Activated naive CD4-positive, alpha-beta T cell treated with anti-CD3 and anti-CD28 coated beads, Interleukin-2, amount 10 ng/mL, durations not matched to agents 7 days and 5 days (primary cell): ENCODE data around the gene AHRR.
"Not testable (repeated sequence)": the region's sequence is repeated elsewhere in the genome, so short reads cannot be mapped to it uniquely, and the experiment has no call there.

Experiments
- CTCF ChIA-PET: fragments of 350-600 bp; sonication (Branson Sonifier 250); formaldehyde crosslinking; loops from one replicate; lab custom pipeline; 2021; ENCODE audit warnings: antibody characterized with exemption; lab: Charles Lee
- DNase-seq: peaks from one replicate; pipeline ENCODE4 v3.0.0-alpha.2; 2020
- H3K27ac Mint-ChIP-seq: one replicate; pipeline ENCODE4 v1.8.0; 2021; ENCODE audit warnings: mild to moderate bottlenecking, moderate library complexity, mixed read lengths
- H3K27me3 Mint-ChIP-seq: one replicate; pipeline ENCODE4 v1.8.0; 2021; ENCODE audit warnings: mild to moderate bottlenecking, mixed read lengths
- H3K36me3 Mint-ChIP-seq: one replicate; pipeline ENCODE4 v1.8.0; 2021; ENCODE audit warnings: mixed read lengths
- H3K4me1 Mint-ChIP-seq: one replicate; pipeline ENCODE4 v1.8.0; 2021; ENCODE audit warnings: mixed read lengths
- H3K4me3 Mint-ChIP-seq: one replicate; pipeline ENCODE4 v1.8.0; 2021; ENCODE audit warnings: mild to moderate bottlenecking, moderate library complexity, mixed read lengths
- H3K9me3 Mint-ChIP-seq: one replicate; pipeline ENCODE4 v1.8.0; 2021; ENCODE audit warnings: mixed read lengths

The AHRR gene

GRCh38 chr5:395921-396530, 74.5 kb downstream of the AHRR start:
- H3K9me3 Mint-ChIP-seq, result no peaks in the 10 kb centered on the region
- H3K27ac Mint-ChIP-seq, result no peak overlapping the region

GRCh38 chr5:396531-396961, 75.0 kb downstream of the AHRR start:
- H3K9me3 Mint-ChIP-seq, result no peaks in the 10 kb centered on the region
- DNase-seq, result no peak
- H3K27ac Mint-ChIP-seq, result no peak overlapping the region
- H3K27me3 Mint-ChIP-seq, result peaks cover 20% of the 10 kb centered on the region
- peaks cover 57% of the 10 kb centered on the region for H3K4me1 Mint-ChIP-seq
- CTCF ChIA-PET, result no interaction called here
- peaks cover 10% of the 10 kb centered on the region for H3K36me3 Mint-ChIP-seq
- no peak overlapping the region for H3K4me3 Mint-ChIP-seq

More at GRCh38 chr5:395921-396530, 74.5 kb downstream of the AHRR start:
- Mint-ChIP-seq H3K36me3 (peaks cover 10% of the 10 kb centered on the region), H3K4me1 (peaks cover 57% of the 10 kb centered on the region), H3K4me3 (no peak overlapping the region), H3K27me3 (peaks cover 15% of the 10 kb centered on the region)
- CTCF ChIA-PET, result no interaction called here
- DNase-seq, result no peak

- Mint-ChIP-seq H3K36me3 (peaks cover 15% of the 10 kb centered on the region), H3K4me1 (peaks cover 60% of the 10 kb centered on the region), H3K27me3 (peaks cover 31% of the 10 kb centered on the region), H3K27ac (peak overlapping the region; percentile 79)
- DNase-seq, H3K9me3 Mint-ChIP-seq, H3K4me3 Mint-ChIP-seq, CTCF ChIA-PET: not testable (repeated sequence)
Measured at GRCh38 chr5:398141-398474, 76.6 kb downstream of the AHRR start.

- Mint-ChIP-seq H3K4me3 (no peak overlapping the region), H3K27me3 (peaks cover 31% of the 10 kb centered on the region), H3K9me3 (no peaks in the 10 kb centered on the region), H3K4me1 (peaks cover 56% of the 10 kb centered on the region), H3K36me3 (peaks cover 15% of the 10 kb centered on the region), H3K27ac (peak overlapping the region; percentile 79)
- DNase-seq, result peak; percentile 52
- CTCF ChIA-PET, result interaction anchor here (1.4 to 1.5 kb wide), 2 partner anchors 30 to 47 kb away, joined by 3 read pairs; no protein-coding TSS in a partner anchor
Measured at GRCh38 chr5:398475-399295, 77.2 kb downstream of the AHRR start.

- peak overlapping the region; percentile 69 for H3K27ac Mint-ChIP-seq
- H3K9me3 Mint-ChIP-seq, result no peaks in the 10 kb centered on the region
- H3K4me1 Mint-ChIP-seq, result peaks cover 56% of the 10 kb centered on the region
- peak overlapping the region; percentile 15 for H3K4me3 Mint-ChIP-seq
- CTCF ChIA-PET, result interaction anchor here (1.0 to 1.5 kb wide), 3 partner anchors 19 to 46 kb away, joined by 3 read pairs; no protein-coding TSS in a partner anchor
- H3K36me3 Mint-ChIP-seq, result peaks cover 14% of the 10 kb centered on the region
- peak; percentile 83 for DNase-seq
- peaks cover 31% of the 10 kb centered on the region for H3K27me3 Mint-ChIP-seq
Measured at GRCh38 chr5:399296-400281, 78.1 kb downstream of the AHRR start.

GRCh38 chr5:400282-401145, 79.0 kb downstream of the AHRR start:
- H3K4me3 Mint-ChIP-seq, result peak overlapping the region; percentile 15

GRCh38 chr5:401146-402034, 79.9 kb downstream of the AHRR start:
- no peak for DNase-seq
- Mint-ChIP-seq H3K36me3 (peaks cover 14% of the 10 kb centered on the region), H3K27ac (no peak overlapping the region), H3K4me3 (no peak overlapping the region), H3K4me1 (peaks cover 48% of the 10 kb centered on the region), H3K27me3 (peaks cover 35% of the 10 kb centered on the region), H3K9me3 (no peaks in the 10 kb centered on the region)
- CTCF ChIA-PET, result no interaction called here

More at GRCh38 chr5:400282-401145, 79.0 kb downstream of the AHRR start:
- CTCF ChIA-PET, result interaction anchor here (1.0 to 1.5 kb wide), 2 partner anchors 20 to 28 kb away, joined by 3 read pairs; no protein-coding TSS in a partner anchor
- Mint-ChIP-seq H3K4me1 (peaks cover 51% of the 10 kb centered on the region), H3K27me3 (peaks cover 35% of the 10 kb centered on the region), H3K9me3 (no peaks in the 10 kb centered on the region), H3K36me3 (peaks cover 14% of the 10 kb centered on the region), H3K27ac (no peak overlapping the region)
- DNase-seq, result no peak

GRCh38 chr5:402219-402614, 80.7 kb downstream of the AHRR start:
- CTCF ChIA-PET, DNase-seq, H3K27ac Mint-ChIP-seq, H3K9me3 Mint-ChIP-seq, H3K4me3 Mint-ChIP-seq: not testable (repeated sequence)
- H3K36me3 Mint-ChIP-seq, result peaks cover 14% of the 10 kb centered on the region
- peaks cover 51% of the 10 kb centered on the region for H3K4me1 Mint-ChIP-seq
- H3K27me3 Mint-ChIP-seq, result peaks cover 35% of the 10 kb centered on the region

GRCh38 chr5:402615-403359, 81.3 kb downstream of the AHRR start:
- no peak overlapping the region for H3K4me3 Mint-ChIP-seq
- CTCF ChIA-PET, result interaction anchor here (1.4 kb wide), 1 partner anchor 11 kb away, joined by 3 read pairs; no protein-coding TSS in a partner anchor
- H3K27ac Mint-ChIP-seq, result no peak overlapping the region
- peaks cover 35% of the 10 kb centered on the region for H3K27me3 Mint-ChIP-seq
- no peaks in the 10 kb centered on the region for H3K9me3 Mint-ChIP-seq
- H3K36me3 Mint-ChIP-seq, result peaks cover 15% of the 10 kb centered on the region
- H3K4me1 Mint-ChIP-seq, result peaks cover 53% of the 10 kb centered on the region
- no peak for DNase-seq

- no peak overlapping the region for H3K27ac Mint-ChIP-seq
- no peak for DNase-seq
Measured at GRCh38 chr5:403995-404394, 82.5 kb downstream of the AHRR start.

GRCh38 chr5:404666-405241, 83.2 kb downstream of the AHRR start:
- no peak overlapping the region for H3K27ac Mint-ChIP-seq
- no peak overlapping the region for H3K4me3 Mint-ChIP-seq
- CTCF ChIA-PET, result no interaction called here
- H3K9me3 Mint-ChIP-seq, result no peaks in the 10 kb centered on the region
- no peak for DNase-seq
- peaks cover 30% of the 10 kb centered on the region for H3K27me3 Mint-ChIP-seq
- peaks cover 38% of the 10 kb centered on the region for H3K4me1 Mint-ChIP-seq
- H3K36me3 Mint-ChIP-seq, result peaks cover 12% of the 10 kb centered on the region

More at GRCh38 chr5:403995-404394, 82.5 kb downstream of the AHRR start:
- Mint-ChIP-seq H3K4me1 (peaks cover 46% of the 10 kb centered on the region), H3K4me3 (no peak overlapping the region), H3K9me3 (no peaks in the 10 kb centered on the region), H3K36me3 (peaks cover 12% of the 10 kb centered on the region), H3K27me3 (peaks cover 32% of the 10 kb centered on the region)
- CTCF ChIA-PET, result interaction anchor here (1.4 kb wide), 1 partner anchor 9 kb away, joined by 3 read pairs; no protein-coding TSS in a partner anchor
